Neutrophil (primary cell): Measurements from ENCODE around the gene ACVR1.

Experiments used
- H3K27ac ChIP-seq: fragments of 200-600 bp; sonication (generic); 2 replicates; pipeline ENCODE4 v1.5.1; 2016; ENCODE audit warnings: mild to moderate bottlenecking, moderate library complexity
- H3K27me3 ChIP-seq: fragments of 200-600 bp; sonication (generic); 2 replicates; pipeline ENCODE4 v1.6.0; 2016; ENCODE audit warnings: mild to moderate bottlenecking
- H3K36me3 ChIP-seq: fragments of 200-600 bp; sonication (generic); 2 replicates; pipeline ENCODE4 v1.5.1; 2017
- H3K4me1 ChIP-seq, 2 experiments: fragments of 200-600 bp in 1 of 2; sonication (generic) in 1 of 2; 1 replicate in 1 of 2; 2 replicates in 1 of 2; pipeline versions ENCODE4 v1.5.1 to v1.6.1; 2013 to 2016; ENCODE audit warnings: low read depth in 1 of 2, low read length in 1 of 2, mild to moderate bottlenecking in 1 of 2, moderate library complexity in 1 of 2; ENCODE audit not compliant: control insufficient read depth in 1 of 2, insufficient read depth in 1 of 2
- H3K4me3 ChIP-seq, 2 experiments: fragments of 200-600 bp in 1 of 2; sonication (generic) in 1 of 2; 1 replicate in 1 of 2; 2 replicates in 1 of 2; pipeline ENCODE4 v1.5.1; 2013 to 2016; ENCODE audit warnings: low read depth in 1 of 2, low read length in 1 of 2, mild to moderate bottlenecking in 1 of 2, moderate library complexity in 1 of 2
- H3K9me3 ChIP-seq: fragments of 200-600 bp; sonication (generic); 2 replicates; pipeline ENCODE4 v1.5.1; 2016
- TF ChIP-seq, protein P1 (sequence below): fragments of 200-600 bp; sonication (generic); IDR thresholded peaks from 2 replicates; pipeline ENCODE4 v1.5.1; 2016; ENCODE audit warnings: antibody characterized with exemption

Gene ACVR1

DNA sequence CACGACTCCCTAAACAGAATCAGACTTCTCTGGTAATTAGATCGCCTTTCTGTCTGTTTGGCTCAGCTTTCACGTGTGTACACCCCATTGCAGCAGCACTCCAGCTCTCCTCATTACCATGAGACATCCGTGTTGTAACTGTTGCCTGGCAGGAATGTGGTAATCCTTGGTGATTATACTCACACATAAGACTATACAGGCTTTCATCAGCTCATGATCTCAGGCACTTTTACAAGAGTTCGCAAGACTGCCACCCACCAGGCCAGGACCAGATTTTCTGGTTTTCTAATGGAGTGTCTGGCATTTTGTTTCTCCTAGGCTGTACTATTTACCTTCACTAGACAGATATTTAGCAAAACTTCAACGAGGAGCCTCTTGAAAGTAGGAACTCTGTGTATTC, 50.2 kb downstream of the ACVR1 start:
- TF ChIP-seq, protein P1, sequence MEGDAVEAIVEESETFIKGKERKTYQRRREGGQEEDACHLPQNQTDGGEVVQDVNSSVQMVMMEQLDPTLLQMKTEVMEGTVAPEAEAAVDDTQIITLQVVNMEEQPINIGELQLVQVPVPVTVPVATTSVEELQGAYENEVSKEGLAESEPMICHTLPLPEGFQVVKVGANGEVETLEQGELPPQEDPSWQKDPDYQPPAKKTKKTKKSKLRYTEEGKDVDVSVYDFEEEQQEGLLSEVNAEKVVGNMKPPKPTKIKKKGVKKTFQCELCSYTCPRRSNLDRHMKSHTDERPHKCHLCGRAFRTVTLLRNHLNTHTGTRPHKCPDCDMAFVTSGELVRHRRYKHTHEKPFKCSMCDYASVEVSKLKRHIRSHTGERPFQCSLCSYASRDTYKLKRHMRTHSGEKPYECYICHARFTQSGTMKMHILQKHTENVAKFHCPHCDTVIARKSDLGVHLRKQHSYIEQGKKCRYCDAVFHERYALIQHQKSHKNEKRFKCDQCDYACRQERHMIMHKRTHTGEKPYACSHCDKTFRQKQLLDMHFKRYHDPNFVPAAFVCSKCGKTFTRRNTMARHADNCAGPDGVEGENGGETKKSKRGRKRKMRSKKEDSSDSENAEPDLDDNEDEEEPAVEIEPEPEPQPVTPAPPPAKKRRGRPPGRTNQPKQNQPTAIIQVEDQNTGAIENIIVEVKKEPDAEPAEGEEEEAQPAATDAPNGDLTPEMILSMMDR, result no peak
- Histone ChIP-seq H3K4me1 (no peaks in the 10 kb centered on the region), H3K9me3 (no peaks in the 10 kb centered on the region), H3K4me3 (no peak overlapping the region), H3K27me3 (no peaks in the 10 kb centered on the region), H3K36me3 (no peaks in the 10 kb centered on the region), H3K27ac (no peak overlapping the region)

DNA sequence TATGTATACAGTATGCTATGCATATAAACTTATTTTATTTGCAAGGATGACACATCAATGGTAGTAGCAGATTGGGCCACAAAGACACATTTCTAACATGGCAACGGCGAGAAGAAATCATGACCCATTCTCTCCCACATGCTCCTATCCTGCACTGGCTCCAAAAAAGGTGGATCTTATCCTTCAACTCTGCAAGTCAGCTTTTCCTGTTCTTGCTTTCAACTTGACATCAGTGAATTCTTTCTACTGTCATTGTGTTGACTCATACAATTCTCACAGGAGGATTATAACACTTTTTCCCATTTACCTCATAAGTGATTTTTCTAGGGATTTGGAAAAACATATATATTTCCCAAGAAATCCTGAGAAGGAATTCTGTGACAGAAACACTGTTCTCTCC, 53.1 kb downstream of the ACVR1 start:
- H3K4me3 ChIP-seq, result no peak overlapping the region
- no peak overlapping the region for H3K27ac ChIP-seq
- no peaks in the 10 kb centered on the region for H3K4me1 ChIP-seq
- TF ChIP-seq, protein P1, result no peak
- no peaks in the 10 kb centered on the region for H3K9me3 ChIP-seq
- H3K36me3 ChIP-seq, result no peaks in the 10 kb centered on the region
- H3K27me3 ChIP-seq, result no peaks in the 10 kb centered on the region

DNA sequence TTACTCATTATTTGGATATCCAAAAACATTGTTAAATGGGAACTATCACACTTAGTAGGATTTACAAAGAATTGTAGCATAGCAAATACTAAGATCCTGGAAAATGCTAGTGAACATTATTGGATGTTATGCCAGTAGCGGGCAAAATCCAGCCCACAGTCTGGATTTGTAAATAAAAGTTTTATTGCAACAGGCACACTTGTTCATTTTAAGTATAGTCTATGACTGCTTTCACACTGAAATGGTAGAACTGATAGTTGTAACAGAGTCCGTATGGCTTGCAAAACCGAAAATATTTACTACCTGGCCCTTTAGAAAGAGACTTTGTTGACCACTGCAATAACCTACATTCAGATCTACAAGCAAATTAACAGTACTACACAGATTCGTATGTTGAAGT, 53.6 kb downstream of the ACVR1 start:
- Histone ChIP-seq H3K36me3 (no peaks in the 10 kb centered on the region), H3K27me3 (no peaks in the 10 kb centered on the region), H3K4me3 (no peak overlapping the region), H3K9me3 (no peaks in the 10 kb centered on the region), H3K4me1 (no peaks in the 10 kb centered on the region), H3K27ac (no peak overlapping the region)
- TF ChIP-seq, protein P1, result no peak

DNA sequence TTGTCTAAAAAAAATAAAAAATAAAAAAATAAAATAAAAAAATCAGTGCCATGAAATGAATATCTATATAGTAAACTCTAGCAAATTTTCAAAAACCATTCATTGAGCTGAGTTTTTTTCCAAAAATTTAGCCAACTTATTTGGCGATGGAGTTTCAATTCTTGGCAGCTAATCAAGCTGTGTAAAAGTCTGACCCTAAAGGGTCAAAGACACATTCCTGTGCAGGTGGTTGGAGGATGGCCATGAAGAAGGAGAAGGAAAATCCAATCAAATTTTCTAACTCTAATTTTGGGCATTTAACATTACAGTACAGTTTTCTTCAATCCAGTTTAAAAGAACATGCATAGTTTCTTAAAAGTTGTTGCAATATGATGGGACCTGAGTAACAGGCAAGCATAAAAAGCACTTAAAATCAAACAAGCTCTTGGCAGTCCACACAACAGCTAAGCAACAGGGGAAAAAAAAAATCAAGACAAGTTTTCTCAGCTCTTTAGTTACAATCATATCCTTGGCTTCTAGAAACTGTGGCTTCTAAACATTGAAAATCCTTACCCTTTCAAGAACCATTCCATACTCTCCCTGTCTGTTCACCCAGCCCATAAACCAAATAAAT, 54.5 kb downstream of the ACVR1 start:
- H3K27ac ChIP-seq, result no peak overlapping the region
- H3K27me3 ChIP-seq, result no peaks in the 10 kb centered on the region
- no peak overlapping the region for H3K4me3 ChIP-seq
- TF ChIP-seq, protein P1, result no peak
- H3K9me3 ChIP-seq, result no peaks in the 10 kb centered on the region
- H3K36me3 ChIP-seq, result no peaks in the 10 kb centered on the region
- no peaks in the 10 kb centered on the region for H3K4me1 ChIP-seq

DNA sequence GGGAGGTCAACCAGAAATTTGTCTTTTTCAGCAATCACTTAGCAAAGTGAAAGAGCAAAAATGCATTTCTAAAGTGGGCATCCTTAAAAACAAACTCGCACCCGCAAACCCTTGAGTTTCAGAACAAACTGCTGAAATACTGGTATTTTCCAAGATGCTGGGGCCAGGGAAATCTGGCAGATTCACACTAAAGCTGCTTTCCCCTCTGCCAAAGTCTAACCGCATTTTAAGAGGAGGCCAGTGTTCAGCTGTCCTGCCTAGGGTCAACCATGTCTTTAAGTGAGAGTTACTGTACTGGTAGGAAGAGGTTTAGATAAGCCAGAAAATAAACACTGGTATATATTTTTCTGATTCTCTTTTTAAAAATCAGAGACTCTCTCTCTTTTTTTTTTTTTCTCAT, 55.9 kb downstream of the ACVR1 start:
- no peaks in the 10 kb centered on the region for H3K36me3 ChIP-seq
- H3K4me1 ChIP-seq, result no peaks in the 10 kb centered on the region
- no peaks in the 10 kb centered on the region for H3K9me3 ChIP-seq
- H3K27me3 ChIP-seq, result no peaks in the 10 kb centered on the region
- TF ChIP-seq, protein P1, result no peak
- no peak overlapping the region for H3K27ac ChIP-seq
- no peak overlapping the region for H3K4me3 ChIP-seq

DNA sequence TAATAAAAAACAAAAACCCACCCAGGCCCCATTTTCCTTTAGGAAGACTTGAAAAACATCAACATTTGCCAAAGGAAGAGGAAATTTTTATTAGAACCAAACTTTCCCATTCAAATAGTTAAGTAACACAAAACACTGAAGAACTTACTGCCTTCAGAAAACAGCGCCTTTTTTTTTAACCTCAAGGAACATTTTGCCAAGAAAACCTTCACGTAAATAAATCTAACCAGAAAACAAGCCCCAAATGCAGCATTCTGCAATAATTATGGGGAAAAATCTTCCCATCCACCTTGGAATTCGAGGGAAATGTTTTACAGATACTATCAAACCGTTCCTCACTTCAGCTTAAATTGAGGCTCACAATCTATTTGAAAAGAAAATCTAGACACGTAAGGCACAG, 56.4 kb downstream of the ACVR1 start:
- no peaks in the 10 kb centered on the region for H3K9me3 ChIP-seq
- no peaks in the 10 kb centered on the region for H3K36me3 ChIP-seq
- H3K27me3 ChIP-seq, result no peaks in the 10 kb centered on the region
- TF ChIP-seq, protein P1, result no peak
- H3K27ac ChIP-seq, result no peak overlapping the region
- H3K4me1 ChIP-seq, result no peaks in the 10 kb centered on the region
- H3K4me3 ChIP-seq, result no peak overlapping the region
